Measurements from ENCODE around the gene ERICH6.

DNA sequence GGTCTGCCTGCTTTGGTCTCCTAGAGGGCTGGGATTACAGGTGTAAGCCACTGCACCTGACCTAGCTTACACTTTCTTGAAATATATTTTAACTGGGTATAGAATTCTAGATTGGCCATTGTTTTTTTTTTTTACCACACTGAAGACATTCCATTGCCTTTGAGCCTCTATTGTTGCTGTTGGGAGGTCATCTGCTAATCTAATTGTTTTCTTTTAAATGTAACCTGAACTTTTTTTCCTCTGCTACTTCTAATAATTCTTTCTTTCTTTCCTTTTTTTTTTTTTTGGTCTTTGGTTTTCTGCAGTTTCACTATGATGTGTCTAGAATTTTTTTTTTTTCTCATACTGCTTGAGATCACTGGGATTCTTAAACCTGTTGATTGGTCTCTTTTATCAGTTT lies 28.1 kb downstream of the ERICH6 start:
- TF ChIP-seq, protein P1, sequence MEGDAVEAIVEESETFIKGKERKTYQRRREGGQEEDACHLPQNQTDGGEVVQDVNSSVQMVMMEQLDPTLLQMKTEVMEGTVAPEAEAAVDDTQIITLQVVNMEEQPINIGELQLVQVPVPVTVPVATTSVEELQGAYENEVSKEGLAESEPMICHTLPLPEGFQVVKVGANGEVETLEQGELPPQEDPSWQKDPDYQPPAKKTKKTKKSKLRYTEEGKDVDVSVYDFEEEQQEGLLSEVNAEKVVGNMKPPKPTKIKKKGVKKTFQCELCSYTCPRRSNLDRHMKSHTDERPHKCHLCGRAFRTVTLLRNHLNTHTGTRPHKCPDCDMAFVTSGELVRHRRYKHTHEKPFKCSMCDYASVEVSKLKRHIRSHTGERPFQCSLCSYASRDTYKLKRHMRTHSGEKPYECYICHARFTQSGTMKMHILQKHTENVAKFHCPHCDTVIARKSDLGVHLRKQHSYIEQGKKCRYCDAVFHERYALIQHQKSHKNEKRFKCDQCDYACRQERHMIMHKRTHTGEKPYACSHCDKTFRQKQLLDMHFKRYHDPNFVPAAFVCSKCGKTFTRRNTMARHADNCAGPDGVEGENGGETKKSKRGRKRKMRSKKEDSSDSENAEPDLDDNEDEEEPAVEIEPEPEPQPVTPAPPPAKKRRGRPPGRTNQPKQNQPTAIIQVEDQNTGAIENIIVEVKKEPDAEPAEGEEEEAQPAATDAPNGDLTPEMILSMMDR (IDR thresholded peaks at IDR 0.05; ENCODE audit: low read depth, low read length, poor library complexity, severe bottlenecking): no peak
- TF ChIP-seq EZH2phosphoT487 (IDR thresholded peaks at IDR 0.05; ENCODE audit: borderline replicate concordance, low read length): no peak
